Osteocyte (in vitro differentiated cells): ENCODE measurements around the gene CLCA4. TPM values are rescaled to one million over a fixed set of nuclear protein-coding genes. Genes with fewer than 3 reads are reported as not detected.
"Not testable (repeated sequence)": the region's sequence is repeated elsewhere in the genome, so short reads cannot be mapped to it uniquely, and the experiment has no call there.

ENCODE experiments used
- DNase-seq: peaks from one replicate; pipeline ENCODE4 v3.0.0; 2021; ENCODE audit warnings: mixed read lengths; ENCODE audit not compliant: unreplicated experiment; ENCODE audit errors: extremely low spot score
- H3K27ac Mint-ChIP-seq: one replicate; pipeline ENCODE4 v1.8.0; 2021; ENCODE audit warnings: mild to moderate bottlenecking, mixed read lengths; ENCODE audit not compliant: unreplicated experiment
- H3K27me3 Mint-ChIP-seq: one replicate; pipeline ENCODE4 v1.8.0; 2021; ENCODE audit warnings: mixed read lengths; ENCODE audit not compliant: unreplicated experiment
- H3K36me3 Mint-ChIP-seq: one replicate; pipeline ENCODE4 v1.8.0; 2021; ENCODE audit warnings: mixed read lengths; ENCODE audit not compliant: unreplicated experiment
- H3K4me1 Mint-ChIP-seq: one replicate; pipeline ENCODE4 v1.8.0; 2021; ENCODE audit warnings: mixed read lengths; ENCODE audit not compliant: unreplicated experiment
- H3K4me3 Mint-ChIP-seq: one replicate; pipeline ENCODE4 v1.8.0; 2021; ENCODE audit warnings: mild to moderate bottlenecking, moderate library complexity, mixed read lengths; ENCODE audit not compliant: unreplicated experiment
- H3K9me3 Mint-ChIP-seq: one replicate; pipeline ENCODE4 v1.8.0; 2021; ENCODE audit warnings: mixed read lengths; ENCODE audit not compliant: unreplicated experiment
- total RNA-seq: library from RNA; stranded (reverse); gene quantifications from 2 replicates; pipeline ENCODE4 v1.2.1, GENCODE V29; 2021
- TF ChIP-seq, protein P1 (sequence below): fragments of 200-600 bp; sonication (generic); IDR thresholded peaks from 2 replicates; pipeline ENCODE4 v1.5.0; 2021; ENCODE audit warnings: antibody characterized with exemption, mild to moderate bottlenecking, moderate library complexity

CLCA4 gene
- total RNA-seq, 1 donor from 2014 or later, result not detected

DNA sequence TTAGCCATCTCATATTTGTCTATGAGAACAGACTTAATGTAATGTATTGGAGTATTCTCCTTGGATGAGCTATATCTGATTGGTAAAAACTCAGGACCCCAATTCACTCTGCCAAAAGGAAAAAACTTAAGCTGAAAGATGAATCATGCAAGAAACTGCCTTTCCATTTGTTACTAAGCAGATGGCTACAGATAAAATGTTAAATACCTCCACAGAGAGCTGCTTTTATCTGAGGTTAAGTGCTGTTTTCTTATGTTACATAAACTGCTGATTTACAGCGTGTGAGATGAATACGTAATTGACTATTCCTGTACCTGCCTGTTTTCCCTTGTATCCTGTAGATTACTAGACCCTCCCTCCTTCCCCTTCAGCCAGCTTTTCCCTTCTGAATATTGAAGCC lies 49.3 kb downstream of the CLCA4 start:
- H3K27ac Mint-ChIP-seq, result no peak overlapping the region
- no peaks in the 10 kb centered on the region for H3K4me1 Mint-ChIP-seq
- TF ChIP-seq, protein P1, sequence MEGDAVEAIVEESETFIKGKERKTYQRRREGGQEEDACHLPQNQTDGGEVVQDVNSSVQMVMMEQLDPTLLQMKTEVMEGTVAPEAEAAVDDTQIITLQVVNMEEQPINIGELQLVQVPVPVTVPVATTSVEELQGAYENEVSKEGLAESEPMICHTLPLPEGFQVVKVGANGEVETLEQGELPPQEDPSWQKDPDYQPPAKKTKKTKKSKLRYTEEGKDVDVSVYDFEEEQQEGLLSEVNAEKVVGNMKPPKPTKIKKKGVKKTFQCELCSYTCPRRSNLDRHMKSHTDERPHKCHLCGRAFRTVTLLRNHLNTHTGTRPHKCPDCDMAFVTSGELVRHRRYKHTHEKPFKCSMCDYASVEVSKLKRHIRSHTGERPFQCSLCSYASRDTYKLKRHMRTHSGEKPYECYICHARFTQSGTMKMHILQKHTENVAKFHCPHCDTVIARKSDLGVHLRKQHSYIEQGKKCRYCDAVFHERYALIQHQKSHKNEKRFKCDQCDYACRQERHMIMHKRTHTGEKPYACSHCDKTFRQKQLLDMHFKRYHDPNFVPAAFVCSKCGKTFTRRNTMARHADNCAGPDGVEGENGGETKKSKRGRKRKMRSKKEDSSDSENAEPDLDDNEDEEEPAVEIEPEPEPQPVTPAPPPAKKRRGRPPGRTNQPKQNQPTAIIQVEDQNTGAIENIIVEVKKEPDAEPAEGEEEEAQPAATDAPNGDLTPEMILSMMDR, result no peak
- H3K36me3 Mint-ChIP-seq, result no peaks in the 10 kb centered on the region
- no peak for DNase-seq
- H3K27me3 Mint-ChIP-seq, result no peaks in the 10 kb centered on the region
- peaks cover 10% of the 10 kb centered on the region for H3K9me3 Mint-ChIP-seq
- H3K4me3 Mint-ChIP-seq, result no peak overlapping the region

DNA sequence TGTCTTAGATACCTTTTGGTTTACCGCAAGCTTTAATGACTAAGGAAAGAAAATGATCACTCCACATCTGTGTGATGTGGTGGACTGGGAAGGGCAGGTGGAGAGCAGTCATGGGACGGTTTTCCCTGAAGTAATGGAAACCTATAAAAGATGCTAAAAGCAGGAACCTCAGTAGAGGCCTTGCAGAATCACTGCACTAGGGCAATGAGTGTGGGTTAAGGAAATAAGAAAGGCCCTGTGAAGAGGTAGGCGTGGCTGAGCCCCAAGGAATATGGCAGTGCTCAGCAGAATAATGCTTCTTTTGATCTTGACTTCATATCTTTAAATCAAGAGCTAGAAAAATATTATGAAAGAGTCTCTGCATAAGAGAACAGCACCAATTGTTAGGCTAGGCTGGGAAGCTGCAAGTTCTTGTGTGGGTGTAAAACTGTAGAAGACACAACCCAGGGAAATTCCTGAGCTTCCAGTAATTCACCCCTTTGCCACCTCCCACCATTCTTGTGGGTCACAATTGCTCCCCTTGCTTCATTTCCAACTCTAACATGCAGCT lies 49.9 kb downstream of the CLCA4 start:
- Mint-ChIP-seq H3K27me3 (no peaks in the 10 kb centered on the region), H3K36me3 (no peaks in the 10 kb centered on the region), H3K27ac (no peak overlapping the region), H3K4me3 (no peak overlapping the region), H3K9me3 (peaks cover 14% of the 10 kb centered on the region), H3K4me1 (no peaks in the 10 kb centered on the region)
- DNase-seq, result no peak
- TF ChIP-seq, protein P1, result no peak

DNA sequence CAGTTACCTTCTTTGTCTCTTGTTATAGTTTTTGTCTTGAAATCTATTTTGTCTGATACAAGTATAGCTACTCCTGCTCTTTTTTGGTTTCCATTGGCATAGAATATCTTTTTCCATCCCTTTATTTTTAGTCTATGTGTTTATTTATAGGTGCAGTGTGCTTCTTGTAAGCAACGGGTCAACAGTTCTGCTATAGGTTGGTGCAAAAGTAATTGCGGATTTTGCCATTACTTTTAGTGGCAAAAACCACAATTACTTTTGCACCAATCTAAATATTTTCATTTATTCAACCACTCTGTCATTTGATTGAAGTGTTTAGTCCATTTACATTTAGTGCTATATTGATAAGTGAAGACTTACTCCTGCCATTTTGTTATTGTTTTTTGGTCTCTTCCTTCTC lies 59.2 kb downstream of the CLCA4 start:
- not testable (repeated sequence) for H3K36me3 Mint-ChIP-seq, H3K27me3 Mint-ChIP-seq, H3K4me3 Mint-ChIP-seq, DNase-seq, H3K27ac Mint-ChIP-seq, H3K4me1 Mint-ChIP-seq
- peaks cover 15% of the 10 kb centered on the region for H3K9me3 Mint-ChIP-seq

DNA sequence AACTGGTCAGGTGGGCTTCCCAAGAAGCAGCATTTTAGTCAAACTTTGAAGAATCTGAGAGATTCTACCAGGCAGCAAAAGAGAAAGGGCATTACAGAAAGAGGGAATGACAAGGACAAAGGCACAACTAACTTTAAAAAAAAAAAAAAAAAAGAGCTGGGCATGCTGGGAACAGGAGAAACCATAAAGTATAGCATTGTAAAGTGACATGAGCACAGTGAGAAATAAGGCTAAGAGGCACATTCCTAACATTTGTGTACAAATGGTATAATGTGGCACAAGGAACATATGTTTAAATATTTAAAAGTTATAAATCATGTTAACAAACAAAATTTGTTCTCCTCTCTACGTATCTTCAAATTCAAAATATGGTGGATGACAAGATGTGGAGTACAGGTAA lies 69.6 kb downstream of the CLCA4 start:
- TF ChIP-seq, protein P1, result no peak
- H3K9me3 Mint-ChIP-seq, result peaks cover 28% of the 10 kb centered on the region
- H3K36me3 Mint-ChIP-seq, result no peaks in the 10 kb centered on the region
- no peak for DNase-seq
- peaks cover 5% of the 10 kb centered on the region for H3K27me3 Mint-ChIP-seq
- no peaks in the 10 kb centered on the region for H3K4me1 Mint-ChIP-seq
- H3K27ac Mint-ChIP-seq, result no peak overlapping the region
- H3K4me3 Mint-ChIP-seq, result no peak overlapping the region

DNA sequence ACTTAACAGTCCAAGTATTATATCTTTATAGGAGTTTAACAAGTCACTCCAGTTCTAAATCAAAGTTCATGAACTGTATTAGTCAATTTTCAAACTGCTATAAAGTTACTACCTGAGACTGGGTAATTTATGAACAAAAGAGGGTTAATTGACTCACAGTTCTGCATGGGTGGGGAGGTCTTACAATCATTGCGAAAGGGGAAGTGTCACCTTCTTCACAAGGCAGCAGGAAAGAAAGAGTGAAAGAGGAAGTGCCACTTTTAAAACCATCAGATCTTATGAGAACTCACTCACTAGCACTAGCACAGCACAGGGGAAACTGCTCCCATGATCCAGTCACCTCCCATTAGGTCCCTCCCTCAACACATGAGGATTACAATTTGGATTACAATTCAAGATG lies 70.0 kb downstream of the CLCA4 start:
- H3K27me3 Mint-ChIP-seq, result peaks cover 8% of the 10 kb centered on the region
- TF ChIP-seq, protein P1, result no peak
- H3K4me3 Mint-ChIP-seq, result no peak overlapping the region
- DNase-seq, result no peak
- no peaks in the 10 kb centered on the region for H3K36me3 Mint-ChIP-seq
- H3K9me3 Mint-ChIP-seq, result peaks cover 24% of the 10 kb centered on the region
- no peaks in the 10 kb centered on the region for H3K4me1 Mint-ChIP-seq
- H3K27ac Mint-ChIP-seq, result no peak overlapping the region

DNA sequence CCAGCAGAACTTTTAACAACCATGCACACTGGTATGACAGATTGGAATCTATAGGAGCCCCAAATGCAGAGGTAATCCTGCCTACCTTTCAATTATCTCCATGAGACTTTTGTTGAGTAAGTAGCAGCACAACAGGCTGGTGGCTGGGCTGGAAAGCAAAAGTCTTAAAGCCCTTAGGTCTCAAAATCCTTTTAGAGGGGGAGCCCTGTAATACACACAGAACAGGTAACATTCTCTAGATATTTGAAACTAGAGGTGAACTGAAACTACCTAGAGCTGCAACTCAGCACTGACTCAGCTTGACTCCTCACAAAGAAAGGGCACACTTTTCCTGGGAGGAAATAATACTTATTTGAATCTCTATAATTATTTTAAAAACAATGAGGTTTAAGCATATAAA lies 71.5 kb downstream of the CLCA4 start:
- Mint-ChIP-seq H3K27ac (no peak overlapping the region), H3K36me3 (no peaks in the 10 kb centered on the region), H3K4me3 (no peak overlapping the region), H3K4me1 (no peaks in the 10 kb centered on the region), H3K9me3 (peaks cover 10% of the 10 kb centered on the region), H3K27me3 (peaks cover 11% of the 10 kb centered on the region)
- no peak for DNase-seq
- TF ChIP-seq, protein P1, result no peak
